ENCODE measurements around the gene TMEM98. TPM values are rescaled to one million over a fixed set of nuclear protein-coding genes. Genes with fewer than 3 reads are reported as not detected.

Gene TMEM98
- total RNA-seq, 1 donor from 2014 or later: 50.6 TPM

DNA sequence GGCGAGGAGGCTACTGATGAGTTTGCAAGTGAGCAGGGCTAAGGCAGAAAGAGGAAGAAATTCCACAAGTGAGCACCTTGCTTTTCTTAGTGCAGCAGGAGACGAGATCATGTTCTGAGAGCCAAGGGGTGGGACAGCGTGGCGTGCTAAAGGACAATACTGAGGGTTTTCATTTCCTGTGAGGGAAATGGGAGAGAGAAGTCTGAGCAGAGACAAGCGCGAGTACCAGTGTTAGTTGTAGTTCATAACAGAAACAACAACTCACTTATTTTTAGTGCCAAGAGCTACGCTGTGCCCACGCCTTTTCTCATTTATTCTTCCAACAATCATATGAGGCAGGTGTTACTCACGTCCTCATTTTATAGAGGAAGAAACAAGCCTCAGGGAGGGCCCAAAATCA, 66.0 kb downstream of the TMEM98 start:
- DNase-seq (ENCODE audit: low spot score in 2 of 2): no peak
- Histone ChIP-seq H3K27me3 (no peaks in the 10 kb centered on the region), H3K36me3 (no peaks in the 10 kb centered on the region), H3K4me1 (peaks cover 0 to 3% of the 10 kb centered on the region in 2 donors), H3K27ac (no peak overlapping the region), H3K9me3 (peaks cover 0 to under 1% of the 10 kb centered on the region in 2 donors), H3K4me3 (no peak overlapping the region)
- intact Hi-C loops (cut with DNase I): loop anchor here (10.0 kb wide), 1 partner anchor 509 kb away; the partner anchor contains the start of gene CDK5R1
- TF ChIP-seq, protein P1, sequence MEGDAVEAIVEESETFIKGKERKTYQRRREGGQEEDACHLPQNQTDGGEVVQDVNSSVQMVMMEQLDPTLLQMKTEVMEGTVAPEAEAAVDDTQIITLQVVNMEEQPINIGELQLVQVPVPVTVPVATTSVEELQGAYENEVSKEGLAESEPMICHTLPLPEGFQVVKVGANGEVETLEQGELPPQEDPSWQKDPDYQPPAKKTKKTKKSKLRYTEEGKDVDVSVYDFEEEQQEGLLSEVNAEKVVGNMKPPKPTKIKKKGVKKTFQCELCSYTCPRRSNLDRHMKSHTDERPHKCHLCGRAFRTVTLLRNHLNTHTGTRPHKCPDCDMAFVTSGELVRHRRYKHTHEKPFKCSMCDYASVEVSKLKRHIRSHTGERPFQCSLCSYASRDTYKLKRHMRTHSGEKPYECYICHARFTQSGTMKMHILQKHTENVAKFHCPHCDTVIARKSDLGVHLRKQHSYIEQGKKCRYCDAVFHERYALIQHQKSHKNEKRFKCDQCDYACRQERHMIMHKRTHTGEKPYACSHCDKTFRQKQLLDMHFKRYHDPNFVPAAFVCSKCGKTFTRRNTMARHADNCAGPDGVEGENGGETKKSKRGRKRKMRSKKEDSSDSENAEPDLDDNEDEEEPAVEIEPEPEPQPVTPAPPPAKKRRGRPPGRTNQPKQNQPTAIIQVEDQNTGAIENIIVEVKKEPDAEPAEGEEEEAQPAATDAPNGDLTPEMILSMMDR (IDR thresholded peaks at IDR 0.05): no peak

Other genes starting within 250 kb of the TMEM98 start
- gene MYO1D, start 51.0 kb upstream of the TMEM98 start, total RNA-seq: 105 TPM
- gene SPACA3, start 63.7 kb downstream of the TMEM98 start, total RNA-seq: not detected